SU-DHL-6 (cell line): Measurements from ENCODE around the gene TRIM39.
"Not testable (repeated sequence)": the region's sequence is repeated elsewhere in the genome, so short reads cannot be mapped to it uniquely, and the experiment has no call there.

Experiments used
- H2AFZ ChIP-seq: fragments of 200-600 bp; sonication (generic); 2 replicates; pipeline ENCODE4 v1.6.1; 2014; ENCODE audit warnings: low read depth, mild to moderate bottlenecking, moderate library complexity, mixed read lengths, antibody characterized with exemption, low read length; ENCODE audit not compliant: severe bottlenecking
- H3F3A ChIP-seq: fragments of 200-600 bp; shearing (Covaris generic); 2 replicates; pipeline ENCODE4 v1.6.0; 2016; ENCODE audit warnings: antibody characterized with exemption, mild to moderate bottlenecking; ENCODE audit not compliant: insufficient read depth
- H3K27ac ChIP-seq: fragments of 200-600 bp; sonication (generic); 2 replicates; pipeline ENCODE4 v1.5.1; 2016; ENCODE audit warnings: low read depth, mild to moderate bottlenecking, low read length, moderate library complexity, mixed read lengths
- H3K27me3 ChIP-seq: fragments of 200-600 bp; sonication (generic), shearing (Covaris generic); 2 replicates; pipeline ENCODE4 v1.6.0; 2014; ENCODE audit warnings: mild to moderate bottlenecking, low read length
- H3K36me3 ChIP-seq: fragments of 200-600 bp; sonication (generic); 2 replicates; pipeline ENCODE4 v1.6.1; 2014; ENCODE audit warnings: mild to moderate bottlenecking, low read length, mixed read lengths
- H3K4me2 ChIP-seq: fragments of 300-600, 200-600 bp; shearing (Covaris generic), sonication (generic); 2 replicates; pipeline ENCODE4 v1.6.0; 2014; ENCODE audit warnings: low read length, low read depth, mild to moderate bottlenecking; ENCODE audit not compliant: poor library complexity, severe bottlenecking
- H3K4me3 ChIP-seq: fragments of 200-600 bp; sonication (generic); 2 replicates; pipeline ENCODE4 v1.5.1; 2014; ENCODE audit warnings: antibody characterized with exemption, low read length, mild to moderate bottlenecking, mixed read lengths; ENCODE audit not compliant: insufficient read depth, poor library complexity, severe bottlenecking
- H3K79me2 ChIP-seq: fragments of 200-600 bp; sonication (generic); 2 replicates; pipeline ENCODE4 v1.6.1; 2014; ENCODE audit warnings: mild to moderate bottlenecking, low read length, moderate library complexity; ENCODE audit not compliant: insufficient read depth
- H3K9ac ChIP-seq: fragments of 200-600 bp; sonication (generic); 2 replicates; pipeline ENCODE4 v1.7.0; 2014; ENCODE audit warnings: mild to moderate bottlenecking, low read length
- H3K9me2 ChIP-seq: fragments of 200-600 bp; sonication (generic); replicated peaks from 2 replicates; pipeline ENCODE4 v1.6.1; 2014; ENCODE audit warnings: low read length; ENCODE audit not compliant: insufficient read depth
- H3K9me3 ChIP-seq: fragments of 200-600 bp; sonication (generic); 2 replicates; pipeline ENCODE4 v1.6.1; 2014; ENCODE audit warnings: low read length, mixed read lengths; ENCODE audit not compliant: insufficient read depth
- H4K20me1 ChIP-seq: fragments of 200-600 bp; sonication (generic); 2 replicates; pipeline ENCODE4 v1.6.1; 2014; ENCODE audit warnings: low read depth, mild to moderate bottlenecking, antibody characterized with exemption, low read length, moderate library complexity, mixed read lengths
- EZH2phosphoT487 ChIP-seq: fragments of 200-600 bp; sonication (generic), shearing (Covaris generic); conservative IDR thresholded peaks from 2 replicates; pipeline ENCODE4 v1.6.1; 2018; ENCODE audit warnings: mild to moderate bottlenecking, antibody characterized with exemption, low read length, moderate library complexity, mixed read lengths
- TF ChIP-seq, protein P1 (sequence below): fragments of 200-600 bp; sonication (generic); IDR thresholded peaks from one replicate; pipeline ENCODE4 v1.5.1; 2017; ENCODE audit warnings: antibody characterized with exemption, mild to moderate bottlenecking, low read length, moderate library complexity; ENCODE audit not compliant: insufficient read depth, poor library complexity, severe bottlenecking

Gene TRIM39

DNA sequence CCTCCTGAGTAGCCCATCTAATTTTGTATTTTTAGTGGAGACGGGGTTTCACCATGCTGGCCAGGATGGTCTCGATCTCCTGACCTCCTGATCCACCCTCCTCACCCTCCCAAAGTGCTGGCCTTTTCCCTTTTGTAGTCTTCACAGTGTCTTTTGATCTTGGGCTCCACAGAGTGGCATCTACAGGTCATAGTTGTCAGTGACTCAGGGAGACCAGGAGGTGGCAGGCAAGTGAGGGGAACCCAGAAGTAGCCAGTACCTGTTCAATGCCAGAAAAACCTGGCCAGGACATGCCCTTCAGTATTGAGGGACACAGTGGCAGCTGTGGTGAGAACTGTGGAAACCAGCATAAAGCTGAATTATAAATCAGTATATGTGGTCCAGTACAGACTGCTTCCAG lies 37.9 kb downstream of the TRIM39 start:
- H3F3A ChIP-seq = no peaks in the 10 kb centered on the region
- H3K36me3 ChIP-seq = no peaks in the 10 kb centered on the region
- TF ChIP-seq, protein P1, sequence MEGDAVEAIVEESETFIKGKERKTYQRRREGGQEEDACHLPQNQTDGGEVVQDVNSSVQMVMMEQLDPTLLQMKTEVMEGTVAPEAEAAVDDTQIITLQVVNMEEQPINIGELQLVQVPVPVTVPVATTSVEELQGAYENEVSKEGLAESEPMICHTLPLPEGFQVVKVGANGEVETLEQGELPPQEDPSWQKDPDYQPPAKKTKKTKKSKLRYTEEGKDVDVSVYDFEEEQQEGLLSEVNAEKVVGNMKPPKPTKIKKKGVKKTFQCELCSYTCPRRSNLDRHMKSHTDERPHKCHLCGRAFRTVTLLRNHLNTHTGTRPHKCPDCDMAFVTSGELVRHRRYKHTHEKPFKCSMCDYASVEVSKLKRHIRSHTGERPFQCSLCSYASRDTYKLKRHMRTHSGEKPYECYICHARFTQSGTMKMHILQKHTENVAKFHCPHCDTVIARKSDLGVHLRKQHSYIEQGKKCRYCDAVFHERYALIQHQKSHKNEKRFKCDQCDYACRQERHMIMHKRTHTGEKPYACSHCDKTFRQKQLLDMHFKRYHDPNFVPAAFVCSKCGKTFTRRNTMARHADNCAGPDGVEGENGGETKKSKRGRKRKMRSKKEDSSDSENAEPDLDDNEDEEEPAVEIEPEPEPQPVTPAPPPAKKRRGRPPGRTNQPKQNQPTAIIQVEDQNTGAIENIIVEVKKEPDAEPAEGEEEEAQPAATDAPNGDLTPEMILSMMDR = peak; percentile 47
- no peak for TF ChIP-seq EZH2phosphoT487
- no peak overlapping the region for H3K9ac ChIP-seq
- H3K9me2 ChIP-seq = no peaks in the 10 kb centered on the region
- no peaks in the 10 kb centered on the region for H3K9me3 ChIP-seq
- H4K20me1 ChIP-seq = no peaks in the 10 kb centered on the region
- H3K27me3 ChIP-seq = no peaks in the 10 kb centered on the region; the same call in 1 of the 2 replicates
- no peak overlapping the region for H3K4me2 ChIP-seq
- H2AFZ ChIP-seq = no peak overlapping the region
- H3K4me3 ChIP-seq = no peak overlapping the region
- H3K79me2 ChIP-seq = no peaks in the 10 kb centered on the region
- no peak overlapping the region for H3K27ac ChIP-seq

DNA sequence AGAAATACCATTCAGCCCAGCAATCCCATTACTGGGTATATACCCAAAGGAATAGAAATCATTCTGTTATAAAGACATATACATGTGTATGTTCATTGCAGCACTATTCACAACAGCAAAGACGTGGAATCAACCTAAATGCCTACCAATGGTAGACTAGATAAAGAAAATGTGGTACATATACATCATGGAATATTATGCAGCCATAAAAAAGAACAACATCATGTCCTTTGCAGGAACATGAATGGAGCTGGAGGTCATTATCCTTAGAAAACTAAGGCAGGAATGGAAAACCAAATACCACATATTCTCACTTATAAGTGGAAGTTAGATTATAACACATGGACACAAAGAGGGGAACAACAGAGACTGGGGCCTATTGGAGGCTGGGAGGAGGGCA lies 42.6 kb downstream of the TRIM39 start:
- H3K27me3 ChIP-seq = not testable (repeated sequence)

DNA sequence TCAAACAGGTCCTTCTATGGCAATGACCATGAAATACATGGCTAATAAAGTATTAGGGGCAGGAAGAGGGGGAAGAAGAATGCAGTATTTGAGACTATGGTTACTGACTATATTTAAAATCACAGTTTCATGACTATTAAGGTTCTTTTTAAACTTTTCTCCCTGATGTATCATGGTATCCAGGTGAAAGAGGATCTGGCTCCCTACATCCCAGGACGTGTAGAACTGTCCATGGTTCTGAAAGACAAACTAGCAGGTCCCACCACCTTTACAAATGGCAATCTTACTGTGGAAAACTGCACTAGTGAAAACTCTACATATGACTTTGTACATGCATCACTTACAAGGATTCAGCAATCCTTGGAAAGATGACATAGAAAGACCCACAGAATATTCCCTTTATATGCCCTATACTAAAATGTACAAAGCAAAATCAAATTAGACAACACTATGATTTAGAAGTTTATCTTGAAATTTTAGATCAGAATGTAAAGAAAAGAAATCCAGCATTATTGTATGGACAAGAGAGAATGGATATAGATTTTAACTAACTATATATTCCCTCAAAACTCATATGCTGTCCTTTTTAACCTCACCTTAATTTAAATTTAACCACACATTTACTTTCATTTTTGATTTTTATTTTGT lies 51.7 kb downstream of the TRIM39 start:
- H3K27ac ChIP-seq = no peak overlapping the region
- TF ChIP-seq EZH2phosphoT487 = no peak
- TF ChIP-seq, protein P1 = no peak
- H2AFZ ChIP-seq = no peak overlapping the region
- no peaks in the 10 kb centered on the region for H3K9me3 ChIP-seq
- H3K27me3 ChIP-seq = no peaks in the 10 kb centered on the region
- H3K9me2 ChIP-seq = no peaks in the 10 kb centered on the region
- no peak overlapping the region for H3K4me3 ChIP-seq
- H3K79me2 ChIP-seq = no peaks in the 10 kb centered on the region
- no peaks in the 10 kb centered on the region for H4K20me1 ChIP-seq
- no peaks in the 10 kb centered on the region for H3F3A ChIP-seq
- no peak overlapping the region for H3K9ac ChIP-seq
- no peak overlapping the region for H3K4me2 ChIP-seq
- H3K36me3 ChIP-seq = no peaks in the 10 kb centered on the region

More for the DNA sequence above, 42.6 kb downstream of the TRIM39 start:
- H2AFZ ChIP-seq, H3K9ac ChIP-seq, H3K4me2 ChIP-seq, H3K27ac ChIP-seq, H3K9me2 ChIP-seq, H3K4me3 ChIP-seq, H3K79me2 ChIP-seq, H3K36me3 ChIP-seq, H3F3A ChIP-seq, H4K20me1 ChIP-seq, H3K9me3 ChIP-seq: not testable (repeated sequence)

DNA sequence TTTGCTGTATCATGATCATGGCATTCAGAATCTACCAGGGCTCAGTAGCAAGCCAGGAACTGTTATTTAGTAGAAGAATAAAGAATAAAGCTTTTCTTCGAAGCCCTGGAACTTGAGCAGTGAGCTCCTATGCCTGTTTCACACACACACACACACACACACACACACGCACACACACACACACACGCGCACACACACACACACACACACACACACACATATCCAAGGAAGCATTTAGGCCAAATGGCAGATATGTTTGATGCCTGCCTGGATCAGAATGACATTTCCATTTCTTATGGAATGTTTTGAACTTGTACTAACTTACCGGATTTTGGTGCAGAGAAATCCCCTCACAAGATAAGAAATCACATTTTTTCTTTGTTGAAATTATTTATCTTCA lies 53.7 kb downstream of the TRIM39 start:
- Histone ChIP-seq H3K79me2 (no peaks in the 10 kb centered on the region), H4K20me1 (no peaks in the 10 kb centered on the region), H3K36me3 (no peaks in the 10 kb centered on the region), H3K27ac (no peak overlapping the region), H2AFZ (no peak overlapping the region), H3K9me3 (no peaks in the 10 kb centered on the region), H3K27me3 (no peaks in the 10 kb centered on the region), H3K4me2 (no peak overlapping the region), H3K9me2 (no peaks in the 10 kb centered on the region), H3K4me3 (no peak overlapping the region), H3K9ac (no peak overlapping the region), H3F3A (no peaks in the 10 kb centered on the region)
- no peak for TF ChIP-seq EZH2phosphoT487
- TF ChIP-seq, protein P1 = no peak
